ENCODE measurements around the gene TMEM161B. TPM values are rescaled to one million over a fixed set of nuclear protein-coding genes. Genes with fewer than 3 reads are reported as not detected.
"Not testable (repeated sequence)": the region's sequence is repeated elsewhere in the genome, so short reads cannot be mapped to it uniquely, and the experiment has no call there.

TMEM161B gene
- total RNA-seq, 1 donor from 2014 or later, result 21.2 TPM

DNA sequence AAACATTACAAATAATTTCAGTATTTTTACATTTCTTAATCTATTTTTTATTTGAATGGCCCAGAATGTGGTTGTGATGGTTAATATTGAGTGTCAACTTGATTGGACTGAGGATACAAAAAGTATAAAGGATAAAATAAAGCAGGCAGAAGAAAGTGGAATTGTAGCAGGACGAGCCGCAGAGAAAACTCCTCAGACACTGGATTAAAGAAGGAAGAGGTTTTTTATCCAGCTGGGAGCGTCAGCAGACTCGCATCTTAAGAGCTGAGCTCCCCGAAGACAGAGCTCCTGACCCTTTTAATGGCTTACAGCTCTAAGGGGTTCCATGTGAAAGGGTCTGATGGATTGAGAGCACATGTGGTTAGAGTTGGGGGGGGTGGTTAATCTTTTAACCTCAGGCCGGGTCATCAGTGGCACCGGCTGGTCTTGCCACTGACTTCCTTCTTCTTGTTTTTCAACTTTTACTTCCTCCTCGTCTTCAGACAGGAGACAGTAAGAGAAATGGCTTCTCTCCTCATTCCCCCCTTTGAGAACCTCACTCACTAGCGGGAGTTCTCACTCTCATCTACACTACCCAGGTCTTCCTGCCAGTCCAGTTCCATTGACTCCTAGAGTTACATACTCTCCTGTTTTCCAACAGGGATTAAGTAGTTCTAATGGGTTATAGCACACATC is 80.0 kb downstream of the TMEM161B start:
- TF ChIP-seq, protein P1, sequence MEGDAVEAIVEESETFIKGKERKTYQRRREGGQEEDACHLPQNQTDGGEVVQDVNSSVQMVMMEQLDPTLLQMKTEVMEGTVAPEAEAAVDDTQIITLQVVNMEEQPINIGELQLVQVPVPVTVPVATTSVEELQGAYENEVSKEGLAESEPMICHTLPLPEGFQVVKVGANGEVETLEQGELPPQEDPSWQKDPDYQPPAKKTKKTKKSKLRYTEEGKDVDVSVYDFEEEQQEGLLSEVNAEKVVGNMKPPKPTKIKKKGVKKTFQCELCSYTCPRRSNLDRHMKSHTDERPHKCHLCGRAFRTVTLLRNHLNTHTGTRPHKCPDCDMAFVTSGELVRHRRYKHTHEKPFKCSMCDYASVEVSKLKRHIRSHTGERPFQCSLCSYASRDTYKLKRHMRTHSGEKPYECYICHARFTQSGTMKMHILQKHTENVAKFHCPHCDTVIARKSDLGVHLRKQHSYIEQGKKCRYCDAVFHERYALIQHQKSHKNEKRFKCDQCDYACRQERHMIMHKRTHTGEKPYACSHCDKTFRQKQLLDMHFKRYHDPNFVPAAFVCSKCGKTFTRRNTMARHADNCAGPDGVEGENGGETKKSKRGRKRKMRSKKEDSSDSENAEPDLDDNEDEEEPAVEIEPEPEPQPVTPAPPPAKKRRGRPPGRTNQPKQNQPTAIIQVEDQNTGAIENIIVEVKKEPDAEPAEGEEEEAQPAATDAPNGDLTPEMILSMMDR (IDR thresholded peaks at IDR 0.05), result no peak
- DNase-seq (no peak), ATAC-seq (no peak)
- Histone ChIP-seq H3K4me3 (no peak overlapping the region), H3K4me1 (no peaks in the 10 kb centered on the region), H3K27ac (no peak overlapping the region), H3K9me3 (peaks cover 37% of the 10 kb centered on the region), H3K36me3 (no peaks in the 10 kb centered on the region), H3K27me3 (ENCODE audit: low read depth) (no peaks in the 10 kb centered on the region)
- intact Hi-C loops (cut with DNase I), result no loop called here

DNA sequence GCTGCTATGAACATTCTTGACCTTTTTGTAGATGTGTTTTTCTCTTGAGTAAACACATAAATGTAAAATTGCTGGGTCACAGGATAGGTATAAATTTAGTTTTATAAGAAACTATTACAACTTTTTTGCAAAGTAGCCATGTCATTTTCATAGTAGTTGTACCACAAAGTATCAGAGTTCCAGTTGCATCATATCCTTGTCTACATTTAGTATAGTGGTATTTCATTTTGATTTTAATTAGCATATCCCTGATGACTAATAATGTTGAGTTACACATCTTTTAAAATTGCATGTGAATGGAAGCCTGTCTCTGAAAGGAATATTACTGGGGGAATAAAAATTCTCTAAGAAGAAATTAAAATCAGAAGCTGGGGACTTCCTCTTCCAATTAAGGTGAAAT is 85.4 kb downstream of the TMEM161B start:
- no peaks in the 10 kb centered on the region for H3K36me3 ChIP-seq

DNA sequence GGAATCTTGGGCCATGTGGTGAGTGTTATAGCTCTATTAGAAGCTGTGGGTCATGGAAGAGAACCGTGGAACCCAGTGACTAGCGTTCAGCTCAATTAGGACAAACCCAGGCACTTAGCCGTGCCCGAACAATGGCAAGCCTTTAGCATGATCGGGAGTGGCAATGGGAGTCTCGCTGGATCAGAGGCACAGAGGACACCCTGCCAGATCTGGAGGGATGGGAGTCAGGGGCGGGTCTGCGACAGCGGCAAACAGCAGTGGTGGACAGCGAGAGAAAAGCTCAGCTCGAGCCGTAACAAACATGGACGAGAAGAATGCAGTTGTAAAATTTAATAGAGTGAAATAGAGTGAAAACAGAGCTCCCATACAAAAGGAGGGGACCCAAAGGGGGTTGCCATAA is 91.2 kb downstream of the TMEM161B start:
- H3K36me3 ChIP-seq; intact Hi-C loops (cut with DNase I); H3K9me3 ChIP-seq; H3K27me3 ChIP-seq (ENCODE audit: low read depth); H3K27ac ChIP-seq; H3K4me3 ChIP-seq; H3K4me1 ChIP-seq; DNase-seq; ATAC-seq: not testable (repeated sequence)

More for the DNA sequence above, 85.4 kb downstream of the TMEM161B start:
- DNase-seq (no peak), ATAC-seq (no peak)
- Histone ChIP-seq H3K27ac (no peak overlapping the region), H3K9me3 (peaks cover 22% of the 10 kb centered on the region), H3K4me1 (no peaks in the 10 kb centered on the region), H3K27me3 (ENCODE audit: low read depth) (no peaks in the 10 kb centered on the region), H3K4me3 (no peak overlapping the region)
- intact Hi-C loops (cut with DNase I), result no loop called here
- TF ChIP-seq, protein P1 (IDR thresholded peaks at IDR 0.05), result no peak

DNA sequence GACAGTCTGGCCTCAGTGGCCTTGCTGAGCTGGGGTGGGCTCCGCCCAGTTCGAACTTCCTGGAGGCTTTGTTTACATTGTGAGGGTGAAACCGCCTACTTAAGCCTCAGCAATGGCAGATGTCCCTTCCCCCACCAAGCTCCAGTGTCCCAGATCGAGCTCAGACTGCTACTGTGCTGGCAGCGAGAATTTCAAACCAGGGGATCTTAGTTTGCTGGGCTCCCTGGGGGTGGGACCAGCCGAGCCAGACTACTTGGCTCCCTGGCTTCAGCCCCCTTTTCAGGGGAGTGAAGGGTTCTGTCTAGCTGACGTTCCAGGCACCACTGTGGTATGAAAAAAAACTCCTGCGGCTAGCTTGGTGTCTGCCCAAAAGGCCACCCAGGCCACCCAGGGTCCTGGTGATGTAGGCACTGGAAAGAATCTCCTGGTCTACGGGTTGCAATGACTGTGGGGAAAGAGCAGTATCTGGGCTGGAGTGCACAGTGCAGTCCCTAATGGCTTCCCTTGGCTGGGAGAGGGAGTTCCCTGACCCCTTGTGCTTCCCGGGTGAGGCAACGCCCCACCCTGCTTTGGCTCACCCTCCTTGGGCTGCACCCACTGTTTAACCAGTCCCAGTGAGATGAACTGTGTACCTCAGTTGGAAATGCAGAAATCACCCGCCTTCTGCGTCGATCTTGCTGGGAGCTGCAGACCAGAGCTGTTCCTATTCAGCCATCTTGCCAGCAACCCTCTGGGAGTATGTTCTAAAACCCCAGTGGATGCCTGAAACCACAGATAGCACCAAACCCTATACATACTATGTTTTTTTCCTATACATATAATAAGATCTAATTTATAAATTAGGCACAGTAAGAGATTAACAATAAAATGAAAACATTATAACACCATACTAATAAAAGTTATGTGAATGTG is 95.5 kb downstream of the TMEM161B start:
- no peak for DNase-seq
- H3K4me1 ChIP-seq, result no peaks in the 10 kb centered on the region
- no peaks in the 10 kb centered on the region for H3K9me3 ChIP-seq
- intact Hi-C loops (cut with DNase I), result no loop called here
- H3K4me3 ChIP-seq, result no peak overlapping the region
- H3K27me3 ChIP-seq (ENCODE audit: low read depth), result peaks cover 4% of the 10 kb centered on the region
- ATAC-seq, result no peak
- H3K27ac ChIP-seq, result no peak overlapping the region
- TF ChIP-seq, protein P1 (IDR thresholded peaks at IDR 0.05), result no peak
- no peaks in the 10 kb centered on the region for H3K36me3 ChIP-seq

DNA sequence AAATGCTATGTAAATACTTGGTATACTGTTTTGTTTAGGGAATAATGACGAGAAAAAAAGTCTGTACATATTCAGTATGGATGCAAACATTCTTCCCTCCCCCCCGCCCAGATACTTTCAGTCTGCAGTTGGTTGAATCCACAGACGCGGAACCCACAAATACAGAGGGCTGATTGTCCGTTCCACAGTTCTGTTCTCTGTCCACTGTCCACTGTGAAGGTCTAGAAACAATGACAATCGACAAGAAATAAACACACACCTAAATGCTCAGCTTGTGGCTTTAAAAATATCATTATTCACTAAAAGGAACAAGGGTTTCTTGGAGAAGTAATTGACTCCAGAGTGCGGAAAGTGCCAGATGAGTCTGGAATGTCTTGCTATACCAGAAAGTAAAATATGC is 109.1 kb downstream of the TMEM161B start:
- Histone ChIP-seq H3K27ac (no peak overlapping the region), H3K9me3 (no peaks in the 10 kb centered on the region), H3K4me1 (no peaks in the 10 kb centered on the region), H3K27me3 (ENCODE audit: low read depth) (no peaks in the 10 kb centered on the region), H3K4me3 (no peak overlapping the region), H3K36me3 (no peaks in the 10 kb centered on the region)
- ATAC-seq, result no peak
- intact Hi-C loops (cut with DNase I), result no loop called here
- no peak for DNase-seq
- TF ChIP-seq, protein P1 (IDR thresholded peaks at IDR 0.05), result no peak

DNA sequence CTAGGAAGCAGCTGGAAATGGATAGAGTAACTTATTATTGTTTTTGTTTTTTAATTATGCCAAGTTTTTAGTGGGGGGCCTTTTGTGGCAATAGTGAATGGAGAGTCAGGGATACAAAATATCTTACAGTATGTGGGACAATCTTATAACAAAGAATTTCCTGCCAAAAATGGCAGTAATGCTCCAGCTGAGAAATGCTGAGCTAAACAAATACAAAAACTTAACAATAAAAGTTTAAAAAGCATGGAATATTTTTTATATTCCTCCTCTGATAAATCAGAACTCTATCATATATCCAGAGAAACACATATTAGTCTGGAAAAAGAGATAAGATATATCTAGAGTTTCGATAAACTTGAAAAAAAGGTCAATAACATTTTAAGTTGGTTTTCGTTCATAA is 110.6 kb downstream of the TMEM161B start:
- no peaks in the 10 kb centered on the region for H3K36me3 ChIP-seq
- no peak for ATAC-seq
- H3K27ac ChIP-seq, result no peak overlapping the region
- no peaks in the 10 kb centered on the region for H3K9me3 ChIP-seq
- no peak overlapping the region for H3K4me3 ChIP-seq
- H3K4me1 ChIP-seq, result no peaks in the 10 kb centered on the region
- intact Hi-C loops (cut with DNase I), result no loop called here
- no peak for DNase-seq
- TF ChIP-seq, protein P1 (IDR thresholded peaks at IDR 0.05), result no peak
- H3K27me3 ChIP-seq (ENCODE audit: low read depth), result no peaks in the 10 kb centered on the region

Data from lower lobe of right lung (tissue), 2 donors.